T-helper 2 cell treated with Interferon-gamma antibody and Interleukin-4, amounts not matched to agents 5 μg/mL and 100 μg/mL, for 36 hours (primary cell): ENCODE measurements around the gene TNFAIP8L1.

ENCODE experiments used
- DNase-seq: peaks from one replicate; pipeline ENCODE4 v3.0.0; 2021; ENCODE audit warnings: low spot score
- H3K27ac Mint-ChIP-seq: one replicate; pipeline ENCODE4 v1.8.0; 2021; ENCODE audit warnings: mild to moderate bottlenecking, mixed read lengths
- H3K27me3 Mint-ChIP-seq: one replicate; pipeline ENCODE4 v1.8.0; 2021; ENCODE audit warnings: low read depth, mixed read lengths
- H3K36me3 Mint-ChIP-seq: one replicate; pipeline ENCODE4 v1.8.0; 2021; ENCODE audit warnings: low read depth, mixed read lengths
- H3K4me1 Mint-ChIP-seq: one replicate; pipeline ENCODE4 v1.8.0; 2021; ENCODE audit warnings: low read depth, mixed read lengths
- H3K4me3 Mint-ChIP-seq: one replicate; pipeline ENCODE4 v1.8.0; 2022; ENCODE audit warnings: mild to moderate bottlenecking, moderate library complexity, mixed read lengths
- H3K9me3 Mint-ChIP-seq: one replicate; pipeline ENCODE4 v1.8.0; 2021; ENCODE audit warnings: mixed read lengths

Gene TNFAIP8L1

DNA sequence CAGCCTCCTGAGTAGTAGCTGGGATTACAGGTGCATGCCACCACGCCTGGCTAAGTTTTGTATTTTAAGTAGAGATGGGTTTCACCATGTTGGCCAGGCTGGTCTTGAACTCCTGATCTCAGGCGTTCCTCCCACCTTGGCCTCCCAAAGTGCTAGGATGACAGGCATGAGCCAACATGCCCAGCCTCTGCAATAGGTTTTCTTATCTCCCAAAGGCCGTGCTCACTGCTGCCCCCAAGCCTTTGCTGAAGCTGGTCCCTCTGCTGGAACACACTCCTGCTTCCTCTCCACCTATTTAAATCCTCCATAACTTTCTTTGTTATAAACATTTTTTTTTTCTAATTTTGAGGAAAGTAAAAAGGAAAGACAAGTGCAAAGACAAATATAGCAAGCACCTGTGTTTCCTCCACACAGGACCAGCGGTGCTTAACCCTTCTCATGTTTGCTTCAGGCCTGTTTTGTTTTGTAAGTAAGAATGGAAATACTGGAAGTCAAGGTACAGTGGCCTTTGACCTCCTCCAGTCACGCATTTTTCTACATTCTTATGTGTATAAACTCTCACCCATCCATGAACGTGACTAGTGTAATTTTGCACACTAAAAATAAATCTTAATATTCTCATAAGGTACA is 14.5 kb upstream of the TNFAIP8L1 start:
- Mint-ChIP-seq H3K36me3 (no peaks in the 10 kb centered on the region), H3K4me1 (no peaks in the 10 kb centered on the region), H3K4me3 (no peak overlapping the region), H3K27me3 (no peaks in the 10 kb centered on the region), H3K27ac (no peak overlapping the region), H3K9me3 (no peaks in the 10 kb centered on the region)
- DNase-seq = no peak

DNA sequence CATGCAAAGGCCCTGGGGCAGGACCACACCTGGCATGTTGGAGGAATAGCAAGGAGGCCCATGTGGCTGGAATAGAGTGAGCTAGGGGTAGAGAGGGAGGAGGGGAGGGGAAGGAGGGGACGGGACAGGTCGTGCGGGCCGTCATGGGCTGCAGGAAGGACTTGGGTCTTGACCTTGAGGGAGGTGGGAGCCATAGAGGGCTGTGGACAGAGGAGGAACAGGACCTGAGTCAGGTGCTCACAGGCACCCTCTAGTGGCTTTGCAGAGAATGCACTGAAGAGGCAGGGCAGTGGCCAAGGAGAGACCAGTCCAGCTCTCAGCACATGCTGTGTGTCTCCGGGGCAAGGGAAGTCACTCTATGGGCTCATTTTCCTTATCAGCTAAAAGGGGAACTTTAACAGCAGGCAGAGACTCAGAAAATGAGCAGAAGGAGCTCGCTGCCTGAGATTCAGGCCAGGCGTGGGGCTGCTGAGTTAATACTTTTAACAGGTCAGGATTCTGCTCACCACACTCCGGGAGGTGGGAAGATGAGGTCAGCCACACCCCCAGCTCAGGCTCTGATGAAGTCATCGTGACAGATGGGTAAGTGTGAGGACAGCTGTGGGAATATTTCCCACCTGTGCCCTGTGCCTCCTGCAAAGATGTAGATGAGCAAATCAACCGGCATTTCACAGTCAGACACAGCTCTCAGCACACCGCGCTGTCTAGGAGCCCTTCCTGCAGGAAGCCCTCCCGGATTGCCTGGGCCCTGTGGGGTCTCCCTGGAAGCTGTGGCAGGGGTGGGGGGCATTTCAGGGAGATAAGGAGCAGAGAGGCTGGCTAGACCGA is 6.0 kb upstream of the TNFAIP8L1 start:
- no peak overlapping the region for H3K27ac Mint-ChIP-seq
- peaks cover 17% of the 10 kb centered on the region for H3K4me1 Mint-ChIP-seq
- no peaks in the 10 kb centered on the region for H3K36me3 Mint-ChIP-seq
- DNase-seq = peak; percentile 40
- no peaks in the 10 kb centered on the region for H3K27me3 Mint-ChIP-seq
- H3K9me3 Mint-ChIP-seq = no peaks in the 10 kb centered on the region
- H3K4me3 Mint-ChIP-seq = peak overlapping the region; percentile 8

- Mint-ChIP-seq H3K4me1 (peaks cover 22% of the 10 kb centered on the region), H3K4me3 (peak overlapping the region; percentile 43), H3K27ac (no peak overlapping the region)
These were observed 3.6 kb upstream of the TNFAIP8L1 start for GRCh38 chr19:4635754-4636116.

GRCh38 chr19:4636151-4636717 is 3.1 kb upstream of the TNFAIP8L1 start:
- Mint-ChIP-seq H3K4me1 (peaks cover 24% of the 10 kb centered on the region), H3K36me3 (no peaks in the 10 kb centered on the region), H3K9me3 (no peaks in the 10 kb centered on the region), H3K4me3 (peak overlapping the region; percentile 50), H3K27ac (no peak overlapping the region), H3K27me3 (no peaks in the 10 kb centered on the region)
- peak; percentile 76 for DNase-seq

More at GRCh38 chr19:4635754-4636116, 3.6 kb upstream of the TNFAIP8L1 start:
- no peak for DNase-seq
- H3K27me3 Mint-ChIP-seq = no peaks in the 10 kb centered on the region
- no peaks in the 10 kb centered on the region for H3K9me3 Mint-ChIP-seq
- H3K36me3 Mint-ChIP-seq = no peaks in the 10 kb centered on the region

DNA sequence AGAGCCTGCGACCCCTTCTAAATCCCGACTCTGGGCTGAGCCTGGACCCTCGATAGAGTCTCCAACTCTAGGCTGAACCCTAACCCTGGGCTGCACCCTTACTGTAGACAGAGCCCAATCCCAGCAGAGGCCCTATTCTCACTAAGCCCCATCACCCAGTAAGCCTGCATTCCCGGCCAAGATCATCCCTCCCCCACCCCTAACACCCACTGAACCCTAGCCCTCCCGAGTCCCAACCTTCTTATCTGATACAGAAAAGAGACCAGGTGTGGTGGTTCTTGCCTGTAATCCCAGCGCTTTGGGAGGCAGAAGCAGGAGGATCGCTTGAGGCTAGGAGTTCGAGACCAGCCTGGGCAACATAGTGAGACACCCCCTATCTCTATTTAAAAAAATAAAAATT is 2.6 kb upstream of the TNFAIP8L1 start:
- Mint-ChIP-seq H3K4me1 (peaks cover 25% of the 10 kb centered on the region), H3K27ac (peak overlapping the region; percentile 60), H3K9me3 (no peaks in the 10 kb centered on the region), H3K4me3 (peak overlapping the region; percentile 50), H3K27me3 (no peaks in the 10 kb centered on the region), H3K36me3 (no peaks in the 10 kb centered on the region)
- DNase-seq = no peak

GRCh38 chr19:4638317-4638716 is 999 bp upstream of the TNFAIP8L1 start:
- no peaks in the 10 kb centered on the region for H3K27me3 Mint-ChIP-seq
- H3K9me3 Mint-ChIP-seq = no peaks in the 10 kb centered on the region
- H3K36me3 Mint-ChIP-seq = peaks cover 2% of the 10 kb centered on the region
- peaks cover 24% of the 10 kb centered on the region for H3K4me1 Mint-ChIP-seq
- H3K27ac Mint-ChIP-seq = peak overlapping the region; percentile 98
- no peak for DNase-seq
- H3K4me3 Mint-ChIP-seq = peak overlapping the region; percentile 88

- H3K4me1 Mint-ChIP-seq = peaks cover 16% of the 10 kb centered on the region
These were observed 373 bp downstream of the TNFAIP8L1 start for GRCh38 chr19:4639531-4640246.

GRCh38 chr19:4640247-4641000 is 1.1 kb downstream of the TNFAIP8L1 start:
- Mint-ChIP-seq H3K4me3 (peak overlapping the region; percentile 99), H3K4me1 (peaks cover 14% of the 10 kb centered on the region), H3K36me3 (peaks cover 3% of the 10 kb centered on the region), H3K27me3 (no peaks in the 10 kb centered on the region), H3K9me3 (no peaks in the 10 kb centered on the region), H3K27ac (peak overlapping the region; percentile 55)
- DNase-seq = no peak

More at GRCh38 chr19:4639531-4640246, 373 bp downstream of the TNFAIP8L1 start:
- Mint-ChIP-seq H3K27ac (peak overlapping the region; percentile 90), H3K36me3 (peaks cover 2% of the 10 kb centered on the region), H3K27me3 (no peaks in the 10 kb centered on the region), H3K4me3 (peak overlapping the region; percentile 99), H3K9me3 (no peaks in the 10 kb centered on the region)
- no peak for DNase-seq

DNA sequence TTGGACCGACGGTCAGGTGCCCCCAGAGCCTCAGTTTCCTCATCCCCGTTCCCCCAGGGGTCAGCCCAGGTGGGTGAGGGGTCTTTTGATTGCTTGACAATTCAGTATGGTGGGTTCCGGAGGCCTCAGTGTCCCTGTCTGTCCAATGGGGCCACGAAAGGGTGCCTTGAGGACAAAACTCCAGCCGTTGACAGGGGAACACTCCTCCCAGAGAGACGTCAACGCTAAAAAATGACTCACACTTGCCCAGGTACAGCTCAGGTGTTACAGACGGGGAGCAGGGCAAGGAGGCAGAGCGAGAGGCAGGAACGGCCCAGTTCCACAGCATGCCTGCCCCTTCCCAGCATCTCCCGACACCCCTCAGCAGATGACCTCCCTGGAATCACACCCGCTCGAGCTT is 1.8 kb downstream of the TNFAIP8L1 start:
- Mint-ChIP-seq H3K36me3 (peaks cover 3% of the 10 kb centered on the region), H3K4me1 (peaks cover 14% of the 10 kb centered on the region), H3K9me3 (no peaks in the 10 kb centered on the region), H3K27ac (peak overlapping the region; percentile 3), H3K27me3 (no peaks in the 10 kb centered on the region), H3K4me3 (peak overlapping the region; percentile 28)
- DNase-seq = no peak

GRCh38 chr19:4642625-4643024 is 3.3 kb downstream of the TNFAIP8L1 start:
- Mint-ChIP-seq H3K9me3 (no peaks in the 10 kb centered on the region), H3K27me3 (no peaks in the 10 kb centered on the region), H3K4me1 (peaks cover 8% of the 10 kb centered on the region), H3K36me3 (peaks cover 3% of the 10 kb centered on the region), H3K4me3 (no peak overlapping the region), H3K27ac (no peak overlapping the region)
- no peak for DNase-seq

- H3K36me3 Mint-ChIP-seq = peaks cover 5% of the 10 kb centered on the region
- H3K4me3 Mint-ChIP-seq = no peak overlapping the region
- no peak overlapping the region for H3K27ac Mint-ChIP-seq
- no peak for DNase-seq
- H3K27me3 Mint-ChIP-seq = no peaks in the 10 kb centered on the region
- H3K9me3 Mint-ChIP-seq = no peaks in the 10 kb centered on the region
- peaks cover 3% of the 10 kb centered on the region for H3K4me1 Mint-ChIP-seq
These were observed 6.4 kb downstream of the TNFAIP8L1 start for GRCh38 chr19:4645718-4646117.

- Mint-ChIP-seq H3K36me3 (peaks cover 5% of the 10 kb centered on the region), H3K4me3 (no peak overlapping the region), H3K9me3 (no peaks in the 10 kb centered on the region), H3K27ac (no peak overlapping the region), H3K27me3 (no peaks in the 10 kb centered on the region), H3K4me1 (no peaks in the 10 kb centered on the region)
- no peak for DNase-seq
These were observed 8.6 kb downstream of the TNFAIP8L1 start for GRCh38 chr19:4647676-4648644.
